ENCODE results near the gene DMWD. TPM values are rescaled to one million over a fixed set of nuclear protein-coding genes. Genes with fewer than 3 reads are reported as not detected.

The DMWD gene
- total RNA-seq, 1 experiment from 2014 or later, result 64.6 TPM

DNA sequence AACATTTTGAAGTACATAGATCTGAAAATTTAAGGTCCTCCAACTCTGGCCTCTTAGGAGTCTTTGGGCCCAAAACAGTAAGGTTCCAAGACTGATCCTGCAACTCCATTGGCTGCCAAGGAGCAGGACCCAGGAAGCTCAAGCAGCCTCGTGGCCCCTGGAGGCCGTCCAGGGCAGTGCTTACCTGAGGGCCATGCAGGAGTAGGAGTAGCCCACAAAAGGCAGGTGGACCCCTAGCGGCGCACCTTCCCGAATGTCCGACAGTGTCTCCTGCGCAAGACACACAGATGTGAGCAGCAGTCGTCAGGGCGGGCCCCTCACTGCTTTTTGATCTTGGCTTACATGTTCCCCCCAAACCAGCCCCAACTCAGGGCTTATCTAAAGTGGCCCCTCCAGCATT, 17.9 kb downstream of the DMWD start:
- Histone ChIP-seq H3K4me3 (ENCODE audit: low read depth in 2 of 2, low read length in 2 of 2) (no peak overlapping the region), H3K4me1 (ENCODE audit: control insufficient read depth, insufficient read depth, low read length) (peaks cover 20% of the 10 kb centered on the region), H3K27ac (ENCODE audit: low read length) (no peak overlapping the region), H3K36me3 (ENCODE audit: control insufficient read depth, insufficient read depth, low read length) (no peaks in the 10 kb centered on the region; the same call in 1 of the 2 replicates), H3K9me3 (ENCODE audit: control insufficient read depth, insufficient read depth, low read depth, low read length) (no peaks in the 10 kb centered on the region), H3K27me3 (ENCODE audit: control insufficient read depth, insufficient read depth, low read length) (no peaks in the 10 kb centered on the region)
- no TSS peak for BruUV-seq (replicated peaks)
- CTCF ChIA-PET, result no interaction called here
- POLR2A ChIA-PET, result no interaction called here
- TF ChIP-seq, protein P1, sequence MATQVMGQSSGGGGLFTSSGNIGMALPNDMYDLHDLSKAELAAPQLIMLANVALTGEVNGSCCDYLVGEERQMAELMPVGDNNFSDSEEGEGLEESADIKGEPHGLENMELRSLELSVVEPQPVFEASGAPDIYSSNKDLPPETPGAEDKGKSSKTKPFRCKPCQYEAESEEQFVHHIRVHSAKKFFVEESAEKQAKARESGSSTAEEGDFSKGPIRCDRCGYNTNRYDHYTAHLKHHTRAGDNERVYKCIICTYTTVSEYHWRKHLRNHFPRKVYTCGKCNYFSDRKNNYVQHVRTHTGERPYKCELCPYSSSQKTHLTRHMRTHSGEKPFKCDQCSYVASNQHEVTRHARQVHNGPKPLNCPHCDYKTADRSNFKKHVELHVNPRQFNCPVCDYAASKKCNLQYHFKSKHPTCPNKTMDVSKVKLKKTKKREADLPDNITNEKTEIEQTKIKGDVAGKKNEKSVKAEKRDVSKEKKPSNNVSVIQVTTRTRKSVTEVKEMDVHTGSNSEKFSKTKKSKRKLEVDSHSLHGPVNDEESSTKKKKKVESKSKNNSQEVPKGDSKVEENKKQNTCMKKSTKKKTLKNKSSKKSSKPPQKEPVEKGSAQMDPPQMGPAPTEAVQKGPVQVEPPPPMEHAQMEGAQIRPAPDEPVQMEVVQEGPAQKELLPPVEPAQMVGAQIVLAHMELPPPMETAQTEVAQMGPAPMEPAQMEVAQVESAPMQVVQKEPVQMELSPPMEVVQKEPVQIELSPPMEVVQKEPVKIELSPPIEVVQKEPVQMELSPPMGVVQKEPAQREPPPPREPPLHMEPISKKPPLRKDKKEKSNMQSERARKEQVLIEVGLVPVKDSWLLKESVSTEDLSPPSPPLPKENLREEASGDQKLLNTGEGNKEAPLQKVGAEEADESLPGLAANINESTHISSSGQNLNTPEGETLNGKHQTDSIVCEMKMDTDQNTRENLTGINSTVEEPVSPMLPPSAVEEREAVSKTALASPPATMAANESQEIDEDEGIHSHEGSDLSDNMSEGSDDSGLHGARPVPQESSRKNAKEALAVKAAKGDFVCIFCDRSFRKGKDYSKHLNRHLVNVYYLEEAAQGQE (IDR thresholded peaks at IDR 0.05; ENCODE audit: insufficient read depth in 1 of 2, low read depth in 2 of 2, low read length in 1 of 2), result no peak
- TF ChIP-seq TCF7L2 (IDR thresholded peaks at IDR 0.05; ENCODE audit: low read depth, low read length), result no peak
- no peak for TF ChIP-seq SIN3A (IDR thresholded peaks at IDR 0.05; ENCODE audit: borderline replicate concordance, insufficient read depth, low read depth, low read length)
- TF ChIP-seq, protein P2, sequence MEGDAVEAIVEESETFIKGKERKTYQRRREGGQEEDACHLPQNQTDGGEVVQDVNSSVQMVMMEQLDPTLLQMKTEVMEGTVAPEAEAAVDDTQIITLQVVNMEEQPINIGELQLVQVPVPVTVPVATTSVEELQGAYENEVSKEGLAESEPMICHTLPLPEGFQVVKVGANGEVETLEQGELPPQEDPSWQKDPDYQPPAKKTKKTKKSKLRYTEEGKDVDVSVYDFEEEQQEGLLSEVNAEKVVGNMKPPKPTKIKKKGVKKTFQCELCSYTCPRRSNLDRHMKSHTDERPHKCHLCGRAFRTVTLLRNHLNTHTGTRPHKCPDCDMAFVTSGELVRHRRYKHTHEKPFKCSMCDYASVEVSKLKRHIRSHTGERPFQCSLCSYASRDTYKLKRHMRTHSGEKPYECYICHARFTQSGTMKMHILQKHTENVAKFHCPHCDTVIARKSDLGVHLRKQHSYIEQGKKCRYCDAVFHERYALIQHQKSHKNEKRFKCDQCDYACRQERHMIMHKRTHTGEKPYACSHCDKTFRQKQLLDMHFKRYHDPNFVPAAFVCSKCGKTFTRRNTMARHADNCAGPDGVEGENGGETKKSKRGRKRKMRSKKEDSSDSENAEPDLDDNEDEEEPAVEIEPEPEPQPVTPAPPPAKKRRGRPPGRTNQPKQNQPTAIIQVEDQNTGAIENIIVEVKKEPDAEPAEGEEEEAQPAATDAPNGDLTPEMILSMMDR (IDR thresholded peaks at IDR 0.05), result no peak
- no peak for TF ChIP-seq POLR2AphosphoS5 (IDR thresholded peaks at IDR 0.05; ENCODE audit: low read depth, low read length)
- in situ Hi-C loops (cut with HindIII; ENCODE audit: low pct_unique_long_range_greater_than_20kb, low sequenced_read_pairs), result no loop called here
- intact Hi-C loops (cut with micrococcal nuclease; ENCODE audit: unreplicated experiment), result no loop called here
- ATAC-seq (no peak), DNase-seq (ENCODE audit: low read depth, low spot score) (no peak)

DNA sequence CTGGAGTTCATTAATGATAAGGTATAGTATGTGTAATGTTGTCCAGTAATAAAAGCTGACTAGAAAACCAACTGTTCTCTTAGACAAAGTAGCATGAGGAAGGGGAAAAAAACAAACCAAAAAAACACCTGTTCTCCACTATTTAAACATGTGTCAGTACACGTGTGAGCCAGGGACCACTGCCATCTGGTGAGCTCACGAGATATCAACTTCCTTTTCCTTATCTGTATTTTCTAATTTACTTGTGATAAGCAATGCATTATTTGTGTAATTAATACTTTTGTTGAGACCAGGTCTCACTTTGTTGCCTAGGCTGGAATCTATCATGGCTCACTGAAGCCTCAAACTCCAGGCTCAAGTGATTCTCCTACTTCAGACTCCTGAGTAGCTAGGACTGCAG, 19.3 kb downstream of the DMWD start:
- no peak for TF ChIP-seq SIN3A (IDR thresholded peaks at IDR 0.05; ENCODE audit: borderline replicate concordance, insufficient read depth, low read depth, low read length)
- TF ChIP-seq, protein P2 (IDR thresholded peaks at IDR 0.05), result no peak
- in situ Hi-C loops (cut with HindIII; ENCODE audit: low pct_unique_long_range_greater_than_20kb, low sequenced_read_pairs), result no loop called here
- Histone ChIP-seq H3K36me3 (ENCODE audit: control insufficient read depth, insufficient read depth, low read length) (no peaks in the 10 kb centered on the region; the same call in 1 of the 2 replicates), H3K9me3 (ENCODE audit: control insufficient read depth, insufficient read depth, low read depth, low read length) (no peaks in the 10 kb centered on the region), H3K27me3 (ENCODE audit: control insufficient read depth, insufficient read depth, low read length) (no peaks in the 10 kb centered on the region), H3K4me1 (ENCODE audit: control insufficient read depth, insufficient read depth, low read length) (peaks cover 19% of the 10 kb centered on the region), H3K27ac (ENCODE audit: low read length) (no peak overlapping the region), H3K4me3 (ENCODE audit: low read depth in 2 of 2, low read length in 2 of 2) (no peak overlapping the region)
- no peak for DNase-seq (ENCODE audit: low read depth, low spot score)
- ChIA-PET POLR2A (no interaction called here), CTCF (interaction anchor here (0.8 kb wide), 1 partner anchor 26 kb away, joined by 3 read pairs; no protein-coding TSS in a partner anchor)
- BruUV-seq (replicated peaks), result TSS peak; percentile 26
- ATAC-seq, result no peak
- intact Hi-C loops (cut with micrococcal nuclease; ENCODE audit: unreplicated experiment), result no loop called here
